Aorta (tissue), 5 donors: ENCODE data around the gene FAM177B. TPM values are rescaled to one million over a fixed set of nuclear protein-coding genes. Genes with fewer than 3 reads are reported as not detected.

Source experiments
- ATAC-seq: fragments of 200-7000 bp; cut with Tn5 transposase; one replicate; pipeline ENCODE4 v1.9.1; 2022; ENCODE audit warnings: moderate library complexity; ENCODE audit not compliant: low FRiP score
- DNase-seq, 2 donors: peaks; one replicate each; pipeline ENCODE4 v3.0.0-alpha.2; 2020
- H3K27ac ChIP-seq, 2 donors: one replicate each; pipeline ENCODE4 v1.5.1; 2013; ENCODE audit warnings: low read length in 2 of 2, mild to moderate bottlenecking in 2 of 2, moderate library complexity in 2 of 2, control low read depth in 1 of 2, inconsistent platforms in 1 of 2, low read depth in 1 of 2
- H3K27me3 ChIP-seq, 2 donors: one replicate each; pipeline ENCODE4 v1.6.1; 2013; ENCODE audit warnings: control low read depth in 1 of 2, low read length in 1 of 2, mild to moderate bottlenecking in 1 of 2, moderate library complexity in 1 of 2; ENCODE audit not compliant: insufficient read depth in 2 of 2, control insufficient read depth in 1 of 2
- H3K36me3 ChIP-seq, 2 donors: one replicate each; pipeline ENCODE4 v1.6.1; 2013; ENCODE audit warnings: control low read depth in 1 of 2, low read length in 1 of 2, mild to moderate bottlenecking in 1 of 2; ENCODE audit not compliant: insufficient read depth in 2 of 2, control insufficient read depth in 1 of 2
- H3K4me1 ChIP-seq, 2 donors: one replicate each; pipeline ENCODE4 v1.6.1; 2013; ENCODE audit warnings: low read length in 2 of 2, control low read depth in 1 of 2, mild to moderate bottlenecking in 1 of 2, moderate library complexity in 1 of 2; ENCODE audit not compliant: insufficient read depth in 2 of 2, control insufficient read depth in 1 of 2
- H3K4me3 ChIP-seq, 2 donors: one replicate each; pipeline ENCODE4 v1.5.1; 2013; ENCODE audit warnings: low read length in 2 of 2, control low read depth in 1 of 2, mild to moderate bottlenecking in 1 of 2
- H3K9me3 ChIP-seq: one replicate; pipeline ENCODE4 v1.6.1; 2013; ENCODE audit warnings: mild to moderate bottlenecking, low read length; ENCODE audit not compliant: control insufficient read depth
- WGBS, 2 donors: extraction: QIAGEN DNeasy Blood & Tissue Kit; methylation state at CpG; one replicate each; pipeline ENCODE4 v1.1.7; 2013; 5-methylcytosine and 5-hydroxymethylcytosine counted together
- intact Hi-C, 2 donors: fragments of 100-400 bp; cut with DNase I; formaldehyde crosslinking; loops; one replicate each; pipeline versions ENCODE4 v1.14.2 to v1.15.0; 2022
- polyA plus RNA-seq, 2 donors: library from polyadenylated mRNA; stranded (reverse); fragments of 200-250 nt; gene quantifications; one replicate each; pipeline ENCODE4 v1.2.3, GENCODE V29; 2013
- total RNA-seq, 2 donors: library from RNA; stranded (reverse); fragmentation: NEBNext Ultra II Directional; extraction: Animal tissue kit (Norgen Biotek cat#: 25700); gene quantifications; one replicate each; pipeline ENCODE4 v1.2.1, GENCODE V29; 2021
- donor health status: healthy with polysubstance abuse.
- donor health status: Bipolar disorder and iron deficiency.
- donor health status: DM: no; HTN: no; CAD: no.
- donor health status: DM: no; HTN: no; CAD: no.
- donor health status: DM: yes; HTN: yes; CAD: no.

FAM177B gene
- total and polyA plus RNA-seq, 4 donors = 0.13 to 3.3 (median 0.18) TPM; not detected in 1

DNA sequence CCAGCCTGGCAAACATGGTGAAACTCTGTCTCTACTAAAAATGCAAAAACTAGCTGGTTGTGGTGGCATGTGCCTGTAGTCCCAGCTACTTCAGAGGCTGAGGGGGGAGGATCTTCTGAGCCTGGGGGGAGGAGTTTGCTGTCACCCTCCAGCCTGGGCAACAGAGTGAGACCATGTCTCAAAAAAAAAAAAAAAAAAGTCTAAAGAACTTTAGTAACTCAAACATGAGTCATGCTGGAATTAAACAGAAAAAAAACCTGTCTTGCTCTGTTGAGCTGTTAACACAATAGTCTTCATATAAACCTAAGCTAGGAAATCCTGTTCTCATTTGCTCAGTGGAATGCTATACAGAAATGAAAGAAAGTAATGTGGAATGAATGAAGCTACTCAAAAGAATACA lies 61.1 kb downstream of the FAM177B start:
- H3K4me3 ChIP-seq = no peak overlapping the region
- no peaks in the 10 kb centered on the region for H3K4me1 ChIP-seq
- ATAC-seq (no peak), DNase-seq (no peak)
- intact Hi-C loops = loop anchor here in 1 of 2 donors (10.0 kb wide), 1 partner anchor 207 kb away; no protein-coding TSS in a partner anchor
- H3K36me3 ChIP-seq = no peaks in the 10 kb centered on the region
- no peaks in the 10 kb centered on the region for H3K9me3 ChIP-seq
- H3K27ac ChIP-seq = no peak overlapping the region
- no peaks in the 10 kb centered on the region for H3K27me3 ChIP-seq

DNA sequence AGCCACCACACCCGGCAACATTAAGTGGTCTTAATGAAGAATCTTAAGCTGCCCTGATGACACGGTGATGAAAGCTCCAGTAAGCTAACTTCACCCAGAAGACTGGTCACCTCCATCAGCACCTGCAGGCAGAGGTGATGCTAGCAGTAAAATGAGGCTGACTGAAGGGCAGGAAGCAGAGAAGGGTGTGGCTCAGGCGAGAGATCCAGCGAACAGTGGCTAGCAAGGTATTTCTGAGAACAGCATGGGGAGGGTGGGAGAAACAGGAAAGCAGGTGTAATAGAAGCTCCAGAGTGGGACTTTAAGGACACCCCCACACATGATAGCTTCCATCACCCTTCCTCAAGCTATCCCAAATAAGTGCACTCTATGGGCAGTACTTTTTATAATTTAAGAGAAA lies 62.0 kb downstream of the FAM177B start:
- 91 to 95% methylated on average over 4 of the region's 4 CpGs for WGBS, 2 donors
- DNase-seq (no peak), ATAC-seq (no peak)
- no peak overlapping the region for H3K4me3 ChIP-seq
- no peak overlapping the region for H3K27ac ChIP-seq
- no peaks in the 10 kb centered on the region for H3K36me3 ChIP-seq
- H3K4me1 ChIP-seq = no peaks in the 10 kb centered on the region
- H3K27me3 ChIP-seq = no peaks in the 10 kb centered on the region
- no peaks in the 10 kb centered on the region for H3K9me3 ChIP-seq
- intact Hi-C loops = loop anchor here in 1 of 2 donors (10.0 kb wide), 1 partner anchor 206 kb away; no protein-coding TSS in a partner anchor

Other genes with a start within 250 kb of the FAM177B start
- under 1 TPM in 1 of 2 donors, not detected in 1; 0.33 TPM for gene HHIPL2, start 189.1 kb upstream of the FAM177B start, total RNA-seq
- under 1 TPM in 1 of 2 donors, not detected in 1; 0.67 TPM for gene HHIPL2, start 189.1 kb upstream of the FAM177B start, polyA plus RNA-seq
- 10 to 100 TPM in 1 of 2 donors, 1 to 10 TPM in 1; 5.6 to 12.5 TPM for gene TAF1A, start 147.3 kb upstream of the FAM177B start, total RNA-seq
- gene TAF1A, start 147.3 kb upstream of the FAM177B start, polyA plus RNA-seq = 1 to 10 TPM; 3.1 to 7.1 TPM
- gene MIA3, start 119.1 kb upstream of the FAM177B start, total RNA-seq = 10 to 100 TPM; 55.7 to 67.4 TPM
- gene MIA3, start 119.1 kb upstream of the FAM177B start, polyA plus RNA-seq = 10 to 100 TPM; 15.7 to 43.3 TPM
- gene AIDA, start 24.7 kb upstream of the FAM177B start, total RNA-seq = 10 to 100 TPM; 85.4 to 86.2 TPM
- gene AIDA, start 24.7 kb upstream of the FAM177B start, polyA plus RNA-seq = 100 to 1,000 TPM in 1 of 2 donors, 10 to 100 TPM in 1; 73.0 to 137 TPM
- 10 to 100 TPM; 34.3 to 50.7 TPM for gene BROX, start 24.6 kb upstream of the FAM177B start, total RNA-seq
- gene BROX, start 24.6 kb upstream of the FAM177B start, polyA plus RNA-seq = 10 to 100 TPM; 15.0 to 15.9 TPM
- 10 to 100 TPM in 1 of 2 donors, 1 to 10 TPM in 1; 8.4 to 11.4 TPM for gene DISP1, start 77.8 kb downstream of the FAM177B start, total RNA-seq
- gene DISP1, start 77.8 kb downstream of the FAM177B start, polyA plus RNA-seq = 1 to 10 TPM in 1 of 2 donors, under 1 TPM in 1; 0.50 to 3.0 TPM